ENCODE results near the gene KCNIP4. TPM values are rescaled to one million over a fixed set of nuclear protein-coding genes. Genes with fewer than 3 reads are reported as not detected.

Gene KCNIP4
- total and polyA plus RNA-seq, 10 of the 15 experiments (the other 5 are each of a cell fraction or from before 2014, with no cell fraction given): 0.03 to 0.23 (median 0.13) TPM; not detected in 7

DNA sequence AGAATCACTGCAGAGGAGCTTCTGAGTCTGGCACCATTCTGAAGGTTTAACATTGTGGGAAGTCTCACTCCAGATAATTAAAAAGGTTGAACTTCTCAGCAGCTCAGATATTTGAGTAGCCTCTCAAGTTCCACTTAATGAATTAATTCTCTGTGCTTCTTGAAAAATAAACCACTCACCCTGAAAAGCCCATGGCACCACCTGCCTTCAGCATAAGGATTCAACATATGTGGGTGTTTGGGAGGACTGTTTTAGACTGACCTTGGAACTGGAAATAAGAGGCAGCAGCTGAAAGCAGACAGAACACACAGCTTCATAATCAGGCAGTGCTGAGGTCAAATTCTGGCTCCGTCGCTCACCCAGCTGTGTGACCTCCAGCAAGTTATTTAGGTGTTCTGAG lies 100.6 kb downstream of the KCNIP4 start (continued):
- TF ChIP-seq, protein P1, sequence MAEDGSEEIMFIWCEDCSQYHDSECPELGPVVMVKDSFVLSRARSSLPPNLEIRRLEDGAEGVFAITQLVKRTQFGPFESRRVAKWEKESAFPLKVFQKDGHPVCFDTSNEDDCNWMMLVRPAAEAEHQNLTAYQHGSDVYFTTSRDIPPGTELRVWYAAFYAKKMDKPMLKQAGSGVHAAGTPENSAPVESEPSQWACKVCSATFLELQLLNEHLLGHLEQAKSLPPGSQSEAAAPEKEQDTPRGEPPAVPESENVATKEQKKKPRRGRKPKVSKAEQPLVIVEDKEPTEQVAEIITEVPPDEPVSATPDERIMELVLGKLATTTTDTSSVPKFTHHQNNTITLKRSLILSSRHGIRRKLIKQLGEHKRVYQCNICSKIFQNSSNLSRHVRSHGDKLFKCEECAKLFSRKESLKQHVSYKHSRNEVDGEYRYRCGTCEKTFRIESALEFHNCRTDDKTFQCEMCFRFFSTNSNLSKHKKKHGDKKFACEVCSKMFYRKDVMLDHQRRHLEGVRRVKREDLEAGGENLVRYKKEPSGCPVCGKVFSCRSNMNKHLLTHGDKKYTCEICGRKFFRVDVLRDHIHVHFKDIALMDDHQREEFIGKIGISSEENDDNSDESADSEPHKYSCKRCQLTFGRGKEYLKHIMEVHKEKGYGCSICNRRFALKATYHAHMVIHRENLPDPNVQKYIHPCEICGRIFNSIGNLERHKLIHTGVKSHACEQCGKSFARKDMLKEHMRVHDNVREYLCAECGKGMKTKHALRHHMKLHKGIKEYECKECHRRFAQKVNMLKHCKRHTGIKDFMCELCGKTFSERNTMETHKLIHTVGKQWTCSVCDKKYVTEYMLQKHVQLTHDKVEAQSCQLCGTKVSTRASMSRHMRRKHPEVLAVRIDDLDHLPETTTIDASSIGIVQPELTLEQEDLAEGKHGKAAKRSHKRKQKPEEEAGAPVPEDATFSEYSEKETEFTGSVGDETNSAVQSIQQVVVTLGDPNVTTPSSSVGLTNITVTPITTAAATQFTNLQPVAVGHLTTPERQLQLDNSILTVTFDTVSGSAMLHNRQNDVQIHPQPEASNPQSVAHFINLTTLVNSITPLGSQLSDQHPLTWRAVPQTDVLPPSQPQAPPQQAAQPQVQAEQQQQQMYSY (CRISPR knock-in tag; IDR thresholded peaks at IDR 0.05): no peak
- TF ChIP-seq SIX5 (IDR thresholded peaks at IDR 0.05; ENCODE audit: low read depth, low read length, severe bottlenecking): no peak
- TF ChIP-seq MTA3 (IDR thresholded peaks at IDR 0.05; ENCODE audit: borderline replicate concordance, low read length): no peak
- TF ChIP-seq, protein P2, sequence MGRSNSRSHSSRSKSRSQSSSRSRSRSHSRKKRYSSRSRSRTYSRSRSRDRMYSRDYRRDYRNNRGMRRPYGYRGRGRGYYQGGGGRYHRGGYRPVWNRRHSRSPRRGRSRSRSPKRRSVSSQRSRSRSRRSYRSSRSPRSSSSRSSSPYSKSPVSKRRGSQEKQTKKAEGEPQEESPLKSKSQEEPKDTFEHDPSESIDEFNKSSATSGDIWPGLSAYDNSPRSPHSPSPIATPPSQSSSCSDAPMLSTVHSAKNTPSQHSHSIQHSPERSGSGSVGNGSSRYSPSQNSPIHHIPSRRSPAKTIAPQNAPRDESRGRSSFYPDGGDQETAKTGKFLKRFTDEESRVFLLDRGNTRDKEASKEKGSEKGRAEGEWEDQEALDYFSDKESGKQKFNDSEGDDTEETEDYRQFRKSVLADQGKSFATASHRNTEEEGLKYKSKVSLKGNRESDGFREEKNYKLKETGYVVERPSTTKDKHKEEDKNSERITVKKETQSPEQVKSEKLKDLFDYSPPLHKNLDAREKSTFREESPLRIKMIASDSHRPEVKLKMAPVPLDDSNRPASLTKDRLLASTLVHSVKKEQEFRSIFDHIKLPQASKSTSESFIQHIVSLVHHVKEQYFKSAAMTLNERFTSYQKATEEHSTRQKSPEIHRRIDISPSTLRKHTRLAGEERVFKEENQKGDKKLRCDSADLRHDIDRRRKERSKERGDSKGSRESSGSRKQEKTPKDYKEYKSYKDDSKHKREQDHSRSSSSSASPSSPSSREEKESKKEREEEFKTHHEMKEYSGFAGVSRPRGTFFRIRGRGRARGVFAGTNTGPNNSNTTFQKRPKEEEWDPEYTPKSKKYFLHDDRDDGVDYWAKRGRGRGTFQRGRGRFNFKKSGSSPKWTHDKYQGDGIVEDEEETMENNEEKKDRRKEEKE (IDR thresholded peaks at IDR 0.05): no peak
- TF ChIP-seq MXI1 (IDR thresholded peaks at IDR 0.05; ENCODE audit: low read depth, low read length): no peak

DNA sequence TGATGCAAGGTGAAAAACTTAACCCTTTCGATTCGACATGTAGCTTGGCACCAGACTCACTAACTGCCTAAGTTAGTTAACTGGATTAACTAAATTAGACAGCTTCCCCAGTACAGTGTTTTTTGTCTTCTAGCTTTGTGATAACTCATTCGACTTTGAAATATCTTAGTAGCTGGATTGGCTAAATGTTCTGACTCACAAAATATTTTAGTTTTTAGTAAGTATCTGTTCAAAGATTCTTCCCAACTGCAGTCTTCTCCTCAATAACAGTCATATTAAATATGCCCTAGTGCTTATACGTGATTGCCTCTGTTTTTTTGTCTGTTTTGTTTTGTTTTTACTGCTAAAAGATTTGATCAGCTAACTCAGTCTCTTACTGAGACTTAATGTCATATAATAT lies 102.9 kb downstream of the KCNIP4 start:
- intact Hi-C loops (cut with micrococcal nuclease; ENCODE audit: unreplicated experiment): no loop called here
- Histone ChIP-seq H2AFZ (ENCODE audit: control insufficient read depth, low read depth, low read length) (no peak overlapping the region), H3K9ac (ENCODE audit: control insufficient read depth, insufficient read depth, low read length) (no peak overlapping the region), H3K27me3 (replicated peaks in 1 of 2; ENCODE audit: control insufficient read depth in 2 of 2, insufficient read depth in 2 of 2, low read length in 1 of 2) (no peaks in the 10 kb centered on the region), H3K79me2 (ENCODE audit: control insufficient read depth, insufficient read depth, low read length) (no peaks in the 10 kb centered on the region), H4K20me1 (ENCODE audit: control insufficient read depth, insufficient read depth) (no peaks in the 10 kb centered on the region), H3K4me3 (no peak overlapping the region), H3K36me3 (ENCODE audit: control insufficient read depth in 2 of 2, insufficient read depth in 2 of 2, low read length in 1 of 2) (no peaks in the 10 kb centered on the region), H3K27ac (ENCODE audit: control insufficient read depth, insufficient read depth) (no peak overlapping the region), H3K4me2 (ENCODE audit: control insufficient read depth, insufficient read depth) (no peak overlapping the region), H3K4me1 (ENCODE audit: control insufficient read depth, insufficient read depth, low read length) (no peaks in the 10 kb centered on the region), H3K9me3 (replicated peaks; ENCODE audit: control insufficient read depth, insufficient read depth, low read length) (no peaks in the 10 kb centered on the region)
- ChIA-PET SMC1A (ENCODE audit: uncharacterized antibody, unreplicated experiment) (interaction anchor here (0.6 kb wide), 1 partner anchor 483 kb away, joined by 3 read pairs; no protein-coding TSS in a partner anchor), POLR2A (no interaction called here), CTCF (no interaction called here), RAD21 (ENCODE audit: unreplicated experiment) (no interaction called here)
- 0% methylated on average over 4 of the region's 4 CpGs for WGBS (ENCODE audit: insufficient coverage, insufficient replicate concordance, low lambda C conversion rate, missing lambda C conversion rate)
- in situ Hi-C loops (cut with MboI): no loop called here
- FAIRE-seq (no peak), ATAC-seq (no peak), DNase-seq (ENCODE audit: low read depth, low spot score) (no peak)
- TF ChIP-seq, protein P3, sequence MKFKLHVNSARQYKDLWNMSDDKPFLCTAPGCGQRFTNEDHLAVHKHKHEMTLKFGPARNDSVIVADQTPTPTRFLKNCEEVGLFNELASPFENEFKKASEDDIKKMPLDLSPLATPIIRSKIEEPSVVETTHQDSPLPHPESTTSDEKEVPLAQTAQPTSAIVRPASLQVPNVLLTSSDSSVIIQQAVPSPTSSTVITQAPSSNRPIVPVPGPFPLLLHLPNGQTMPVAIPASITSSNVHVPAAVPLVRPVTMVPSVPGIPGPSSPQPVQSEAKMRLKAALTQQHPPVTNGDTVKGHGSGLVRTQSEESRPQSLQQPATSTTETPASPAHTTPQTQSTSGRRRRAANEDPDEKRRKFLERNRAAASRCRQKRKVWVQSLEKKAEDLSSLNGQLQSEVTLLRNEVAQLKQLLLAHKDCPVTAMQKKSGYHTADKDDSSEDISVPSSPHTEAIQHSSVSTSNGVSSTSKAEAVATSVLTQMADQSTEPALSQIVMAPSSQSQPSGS (IDR thresholded peaks at IDR 0.05; ENCODE audit: low read length): no peak
- no peak for TF ChIP-seq RELA (IDR thresholded peaks at IDR 0.05; ENCODE audit: borderline replicate concordance, partially characterized antibody)
- BruUV-seq (replicated peaks): no TSS peak

All from GM12878 (cell line).